HepG2 (cell line): ENCODE data around the gene ABHD11. TPM values are rescaled to one million over a fixed set of nuclear protein-coding genes. Genes with fewer than 3 reads are reported as not detected.
A peak's percentile ranks its signal among the peaks of the same experiment; 100 is the strongest.

ENCODE experiments used
- CHD4 ChIP-seq: fragments of 200-600 bp; sonication (generic); IDR thresholded peaks from 2 replicates; pipeline ENCODE4 v1.7.0; 2017; ENCODE audit warnings: mild to moderate bottlenecking, low read length, borderline replicate concordance
- DNMT3B ChIP-seq: conservative IDR thresholded peaks from 2 replicates; pipeline ENCODE4 v1.6.1; 2016; ENCODE audit warnings: missing biosample characterization, control low read depth
- DR1 ChIP-seq: sonication (generic); formaldehyde crosslinking; IDR thresholded peaks from 2 replicates; pipeline ENCODE4 v1.8.0; 2021; ENCODE audit warnings: mild to moderate bottlenecking, missing genetic modification reagents, inconsistent platforms
- HMG20B ChIP-seq: conservative IDR thresholded peaks from 2 replicates; pipeline ENCODE4 v1.6.1; 2016; ENCODE audit warnings: missing genetic modification reagents, missing compliant biosample characterization
- IKZF4 ChIP-seq: sonication (generic); formaldehyde crosslinking; IDR thresholded peaks from 2 replicates; pipeline ENCODE4 v1.5.1; 2020; ENCODE audit warnings: borderline replicate concordance, mild to moderate bottlenecking, low read depth, missing genetic modification reagents; ENCODE audit errors: not compliant biosample characterization
- NBN ChIP-seq: fragments of 450-650 bp; conservative IDR thresholded peaks from 2 replicates; pipeline ENCODE4 v1.6.1; 2017
- POLR2AphosphoS2 ChIP-seq: IDR thresholded peaks from 2 replicates; pipeline ENCODE4 v1.6.1; 2011; ENCODE audit warnings: low read depth, low read length, improper control_type of control experiment
- RAD21 ChIP-seq: fragments of 450-650 bp; formaldehyde crosslinking; IDR thresholded peaks from 2 replicates; pipeline ENCODE4 v1.5.0; 2020; ENCODE audit warnings: mild to moderate bottlenecking
- RFXAP ChIP-seq: sonication (generic); formaldehyde crosslinking; IDR thresholded peaks from 2 replicates; pipeline ENCODE4 v1.4.0; 2020; ENCODE audit warnings: missing genetic modification reagents, borderline replicate concordance
- SIX1 ChIP-seq: sonication (generic); formaldehyde crosslinking; IDR thresholded peaks from 2 replicates; pipeline ENCODE4 v1.4.0; 2020; ENCODE audit warnings: missing genetic modification reagents, borderline replicate concordance
- TGIF2 ChIP-seq: IDR thresholded peaks from 2 replicates; pipeline ENCODE4 v1.6.1; 2016; ENCODE audit warnings: control low read depth, missing compliant biosample characterization
- ZBTB7B ChIP-seq: sonication (generic); formaldehyde crosslinking; IDR thresholded peaks from 2 replicates; pipeline ENCODE4 v1.4.0; 2020; ENCODE audit warnings: missing genetic modification reagents
- ZFP90 ChIP-seq: sonication (generic); formaldehyde crosslinking; IDR thresholded peaks from 2 replicates; pipeline ENCODE4 v1.8.0; 2022; ENCODE audit warnings: missing genetic modification reagents, mild to moderate bottlenecking, inconsistent platforms, borderline replicate concordance
- ZNF232 ChIP-seq: sonication (generic); formaldehyde crosslinking; IDR thresholded peaks from 2 replicates; pipeline ENCODE4 v1.4.0; 2020; ENCODE audit warnings: missing genetic modification reagents, borderline replicate concordance
- ZNF256 ChIP-seq: sonication (generic); formaldehyde crosslinking; conservative IDR thresholded peaks from 2 replicates; pipeline ENCODE4 v1.4.0; 2020; ENCODE audit warnings: missing genetic modification reagents
- ZNF510 ChIP-seq: sonication (generic); formaldehyde crosslinking; IDR thresholded peaks from 2 replicates; pipeline ENCODE4 v1.4.0; 2020; ENCODE audit warnings: low read depth, mild to moderate bottlenecking, missing genetic modification reagents
- ZNF556 ChIP-seq: sonication (generic); formaldehyde crosslinking; IDR thresholded peaks from 2 replicates; pipeline ENCODE4 v1.4.0; 2020; ENCODE audit warnings: mild to moderate bottlenecking, missing genetic modification reagents, borderline replicate concordance
- ZNF709 ChIP-seq: sonication (generic); formaldehyde crosslinking; IDR thresholded peaks from 2 replicates; pipeline ENCODE4 v1.5.0; 2020; ENCODE audit warnings: mild to moderate bottlenecking, missing genetic modification reagents
- ZNF720 ChIP-seq: sonication (generic); formaldehyde crosslinking; IDR thresholded peaks from 2 replicates; pipeline ENCODE4 v1.4.0; 2020; ENCODE audit warnings: missing genetic modification reagents
- polyA plus RNA-seq, 8 experiments: library from polyadenylated mRNA; depleted of rRNA in 3 of 8; stranded (reverse) in 7 of 8; unstranded in 1 of 8; fragments of >200 nt; fragmentation: Illumina TruSeq in 4 of 8; extraction: Trizol in 4 of 8; gene quantifications; 2 replicates each; pipeline versions ENCODE4 v1.2.1 to v1.2.3, GENCODE V29; 2011 to 2016; ENCODE audit warnings: low read depth in 4 of 8, missing spikeins in 1 of 8, mixed read lengths in 1 of 8; ENCODE audit not compliant: insufficient read depth in 1 of 8
- total RNA-seq, 5 experiments: library from RNA; depleted of rRNA; stranded (reverse); fragments of >200 nt; fragmentation: Illumina TruSeq; extraction: Trizol; gene quantifications; 2 replicates each; pipeline ENCODE4 v1.2.3, GENCODE V29; 2016; ENCODE audit warnings: low read depth in 1 of 5
- TF ChIP-seq, protein P1 (sequence below): sonication (generic); formaldehyde crosslinking; IDR thresholded peaks from 2 replicates; pipeline ENCODE4 v1.5.0; 2020; ENCODE audit warnings: missing genetic modification reagents
- TF ChIP-seq, protein P2 (sequence below): IDR thresholded peaks from 2 replicates; pipeline ENCODE4 v1.6.1; 2016; ENCODE audit warnings: missing compliant biosample characterization, missing genetic modification reagents, borderline replicate concordance
- TF ChIP-seq, protein P3 (sequence below): sonication (generic); formaldehyde crosslinking; IDR thresholded peaks from 2 replicates; pipeline ENCODE4 v1.5.0; 2020; ENCODE audit warnings: mild to moderate bottlenecking, missing genetic modification reagents, borderline replicate concordance
- TF ChIP-seq, protein P4 (sequence below): sonication (generic); formaldehyde crosslinking; IDR thresholded peaks from 2 replicates; pipeline ENCODE4 v1.9.0; 2022; ENCODE audit warnings: missing genetic modification reagents, mild to moderate bottlenecking, borderline replicate concordance

Gene ABHD11
- total and polyA plus RNA-seq, 2 of the 13 experiments (the other 11 are each of a cell fraction or from before 2014, with no cell fraction given) = 7.0 to 8.1 TPM

DNA sequence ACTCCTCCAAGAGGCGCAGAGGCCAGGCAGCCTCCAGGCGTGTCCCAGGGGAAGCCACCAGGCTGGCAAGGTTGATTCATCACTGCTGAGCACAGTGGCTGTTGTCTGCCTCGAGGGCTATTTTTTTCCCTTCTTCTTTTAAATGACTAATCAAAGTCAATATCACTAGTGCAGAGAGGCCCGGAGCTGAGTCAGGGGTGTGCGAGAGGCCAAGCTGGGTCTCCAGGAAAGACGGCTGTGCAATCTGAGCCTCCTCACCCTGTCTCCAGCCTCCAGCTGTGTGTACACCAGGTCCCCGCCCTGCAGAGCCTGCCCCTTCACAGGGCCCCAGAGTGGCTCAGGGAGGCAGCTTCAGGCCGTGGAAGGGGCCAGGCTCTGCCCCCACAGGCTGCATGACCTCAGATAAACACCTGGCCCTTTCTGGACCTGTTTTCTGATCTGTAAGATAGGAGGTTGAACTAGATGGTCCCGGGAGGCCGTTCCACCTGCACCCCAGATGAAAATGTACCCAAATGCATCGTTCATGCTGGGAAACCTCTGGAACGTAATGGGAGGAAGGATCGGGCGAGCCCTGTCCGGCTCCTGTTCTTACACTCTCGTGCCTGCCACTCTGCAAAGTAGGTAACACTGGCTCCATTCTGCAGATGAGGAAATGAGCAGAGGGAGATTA lies 22.8 kb downstream of the ABHD11 start (continued):
- no peak for TF ChIP-seq RFXAP
- TF ChIP-seq IKZF4 = no peak
- no peak for TF ChIP-seq ZFP90
- no peak for TF ChIP-seq RAD21 (CRISPR knock-in tag)
- TF ChIP-seq ZBTB7B (CRISPR knock-in tag) = peak; percentile 61; the same call in 1 of the 2 replicates
- no peak for TF ChIP-seq POLR2AphosphoS2
- no peak for TF ChIP-seq DR1 (CRISPR knock-in tag)
- peak; percentile 64; the same call in 1 of the 2 replicates for TF ChIP-seq SIX1 (CRISPR knock-in tag)
- TF ChIP-seq, protein P1, sequence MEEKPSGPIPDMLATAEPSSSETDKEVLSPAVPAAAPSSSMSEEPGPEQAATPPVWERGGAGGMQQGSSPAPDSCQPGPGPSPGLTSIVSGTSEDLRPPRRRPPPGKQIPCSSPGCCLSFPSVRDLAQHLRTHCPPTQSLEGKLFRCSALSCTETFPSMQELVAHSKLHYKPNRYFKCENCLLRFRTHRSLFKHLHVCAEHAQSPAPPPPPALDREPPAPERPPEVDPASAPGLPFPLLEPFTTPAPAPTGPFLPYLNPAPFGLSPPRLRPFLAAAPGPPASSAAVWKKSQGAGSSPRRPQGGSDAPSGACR (CRISPR knock-in tag) = no peak
- TF ChIP-seq, protein P2, sequence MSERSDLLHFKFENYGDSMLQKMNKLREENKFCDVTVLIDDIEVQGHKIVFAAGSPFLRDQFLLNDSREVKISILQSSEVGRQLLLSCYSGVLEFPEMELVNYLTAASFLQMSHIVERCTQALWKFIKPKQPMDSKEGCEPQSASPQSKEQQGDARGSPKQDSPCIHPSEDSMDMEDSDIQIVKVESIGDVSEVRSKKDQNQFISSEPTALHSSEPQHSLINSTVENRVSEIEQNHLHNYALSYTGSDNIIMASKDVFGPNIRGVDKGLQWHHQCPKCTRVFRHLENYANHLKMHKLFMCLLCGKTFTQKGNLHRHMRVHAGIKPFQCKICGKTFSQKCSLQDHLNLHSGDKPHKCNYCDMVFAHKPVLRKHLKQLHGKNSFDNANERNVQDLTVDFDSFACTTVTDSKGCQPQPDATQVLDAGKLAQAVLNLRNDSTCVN (CRISPR knock-in tag) = no peak
- TF ChIP-seq CHD4 = no peak
- TF ChIP-seq HMG20B (CRISPR knock-in tag) = no peak; the same call in 1 of the 2 replicates
- TF ChIP-seq ZNF510 = no peak
- no peak for TF ChIP-seq ZNF556 (CRISPR knock-in tag)
- TF ChIP-seq, protein P3, sequence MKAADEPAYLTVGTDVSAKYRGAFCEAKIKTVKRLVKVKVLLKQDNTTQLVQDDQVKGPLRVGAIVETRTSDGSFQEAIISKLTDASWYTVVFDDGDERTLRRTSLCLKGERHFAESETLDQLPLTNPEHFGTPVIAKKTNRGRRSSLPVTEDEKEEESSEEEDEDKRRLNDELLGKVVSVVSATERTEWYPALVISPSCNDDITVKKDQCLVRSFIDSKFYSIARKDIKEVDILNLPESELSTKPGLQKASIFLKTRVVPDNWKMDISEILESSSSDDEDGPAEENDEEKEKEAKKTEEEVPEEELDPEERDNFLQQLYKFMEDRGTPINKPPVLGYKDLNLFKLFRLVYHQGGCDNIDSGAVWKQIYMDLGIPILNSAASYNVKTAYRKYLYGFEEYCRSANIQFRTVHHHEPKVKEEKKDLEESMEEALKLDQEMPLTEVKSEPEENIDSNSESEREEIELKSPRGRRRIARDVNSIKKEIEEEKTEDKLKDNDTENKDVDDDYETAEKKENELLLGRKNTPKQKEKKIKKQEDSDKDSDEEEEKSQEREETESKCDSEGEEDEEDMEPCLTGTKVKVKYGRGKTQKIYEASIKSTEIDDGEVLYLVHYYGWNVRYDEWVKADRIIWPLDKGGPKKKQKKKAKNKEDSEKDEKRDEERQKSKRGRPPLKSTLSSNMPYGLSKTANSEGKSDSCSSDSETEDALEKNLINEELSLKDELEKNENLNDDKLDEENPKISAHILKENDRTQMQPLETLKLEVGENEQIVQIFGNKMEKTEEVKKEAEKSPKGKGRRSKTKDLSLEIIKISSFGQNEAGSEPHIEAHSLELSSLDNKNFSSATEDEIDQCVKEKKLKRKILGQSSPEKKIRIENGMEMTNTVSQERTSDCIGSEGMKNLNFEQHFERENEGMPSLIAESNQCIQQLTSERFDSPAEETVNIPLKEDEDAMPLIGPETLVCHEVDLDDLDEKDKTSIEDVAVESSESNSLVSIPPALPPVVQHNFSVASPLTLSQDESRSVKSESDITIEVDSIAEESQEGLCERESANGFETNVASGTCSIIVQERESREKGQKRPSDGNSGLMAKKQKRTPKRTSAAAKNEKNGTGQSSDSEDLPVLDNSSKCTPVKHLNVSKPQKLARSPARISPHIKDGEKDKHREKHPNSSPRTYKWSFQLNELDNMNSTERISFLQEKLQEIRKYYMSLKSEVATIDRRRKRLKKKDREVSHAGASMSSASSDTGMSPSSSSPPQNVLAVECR (CRISPR knock-in tag) = peak; percentile 75; the same call in 1 of the 2 replicates
- no peak for TF ChIP-seq ZNF709 (CRISPR knock-in tag)
- no peak for TF ChIP-seq ZNF256
- TF ChIP-seq NBN = no peak
- TF ChIP-seq TGIF2 (CRISPR knock-in tag) = no peak
- TF ChIP-seq DNMT3B (CRISPR knock-in tag) = no peak
- no peak for TF ChIP-seq ZNF232 (CRISPR knock-in tag)
- no peak for TF ChIP-seq ZNF720 (CRISPR knock-in tag)
- TF ChIP-seq, protein P4, sequence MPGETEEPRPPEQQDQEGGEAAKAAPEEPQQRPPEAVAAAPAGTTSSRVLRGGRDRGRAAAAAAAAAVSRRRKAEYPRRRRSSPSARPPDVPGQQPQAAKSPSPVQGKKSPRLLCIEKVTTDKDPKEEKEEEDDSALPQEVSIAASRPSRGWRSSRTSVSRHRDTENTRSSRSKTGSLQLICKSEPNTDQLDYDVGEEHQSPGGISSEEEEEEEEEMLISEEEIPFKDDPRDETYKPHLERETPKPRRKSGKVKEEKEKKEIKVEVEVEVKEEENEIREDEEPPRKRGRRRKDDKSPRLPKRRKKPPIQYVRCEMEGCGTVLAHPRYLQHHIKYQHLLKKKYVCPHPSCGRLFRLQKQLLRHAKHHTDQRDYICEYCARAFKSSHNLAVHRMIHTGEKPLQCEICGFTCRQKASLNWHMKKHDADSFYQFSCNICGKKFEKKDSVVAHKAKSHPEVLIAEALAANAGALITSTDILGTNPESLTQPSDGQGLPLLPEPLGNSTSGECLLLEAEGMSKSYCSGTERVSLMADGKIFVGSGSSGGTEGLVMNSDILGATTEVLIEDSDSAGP = peak; percentile 58; the same call in 1 of the 2 replicates
